A172 (cell line): ENCODE data around the gene LRRC63. TPM values are rescaled to one million over a fixed set of nuclear protein-coding genes. Genes with fewer than 3 reads are reported as not detected.
"Not testable (repeated sequence)": the region's sequence is repeated elsewhere in the genome, so short reads cannot be mapped to it uniquely, and the experiment has no call there.

ENCODE experiments used
- DNase-seq: peaks from one replicate; pipeline ENCODE4 v3.0.0-alpha.2; 2015; ENCODE audit warnings: low spot score
- total RNA-seq: library from RNA; depleted of rRNA; stranded (reverse); fragments of >200 nt; shearing (Covaris generic); gene quantifications from 2 replicates; pipeline ENCODE4 v1.2.3, GENCODE V29; 2014; rRNA removed

The LRRC63 gene
- total RNA-seq, result 0.22 and 0.29 TPM in 2 replicates

GRCh38 chr13:46211483-46212351, at the start of gene LRRC63:
Gene LRRC63 (plus strand): TSS chr13:46211928. CDS start chr13:46213035, 1,107 bp downstream.
- DNase-seq, result peak; percentile 57

GRCh38 chr13:46162741-46163140, 49.0 kb upstream of the LRRC63 start:
- not testable (repeated sequence) for DNase-seq

- DNase-seq, result no peak
Measured at GRCh38 chr13:46164661-46165060, 47.1 kb upstream of the LRRC63 start.

GRCh38 chr13:46165485-46166223, 46.1 kb upstream of the LRRC63 start:
- DNase-seq, result peak; percentile 54

- DNase-seq, result no peak
Measured at GRCh38 chr13:46166224-46166584, 45.5 kb upstream of the LRRC63 start.

GRCh38 chr13:46166947-46167610, 44.6 kb upstream of the LRRC63 start:
- no peak for DNase-seq

- DNase-seq, result no peak
Measured at GRCh38 chr13:46168341-46168740, 43.4 kb upstream of the LRRC63 start.

GRCh38 chr13:46168783-46169182, 42.9 kb upstream of the LRRC63 start:
- no peak for DNase-seq

GRCh38 chr13:46169758-46170157, 42.0 kb upstream of the LRRC63 start:
- DNase-seq, result no peak

- DNase-seq, result no peak
Measured at GRCh38 chr13:46170268-46170667, 41.5 kb upstream of the LRRC63 start.

- DNase-seq, result no peak
Measured at GRCh38 chr13:46170687-46171086, 41.0 kb upstream of the LRRC63 start.

- DNase-seq, result no peak
Measured at GRCh38 chr13:46171217-46171616, 40.5 kb upstream of the LRRC63 start.

- DNase-seq, result no peak
Measured at GRCh38 chr13:46171739-46172138, 40.0 kb upstream of the LRRC63 start.

- DNase-seq, result peak; percentile 20
Measured at GRCh38 chr13:46172531-46172991, 39.2 kb upstream of the LRRC63 start.

GRCh38 chr13:46173656-46174055, 38.1 kb upstream of the LRRC63 start:
- no peak for DNase-seq

GRCh38 chr13:46176756-46177155, 35.0 kb upstream of the LRRC63 start:
- DNase-seq, result no peak

GRCh38 chr13:46178143-46178542, 33.6 kb upstream of the LRRC63 start:
- DNase-seq, result no peak

- DNase-seq, result no peak
Measured at GRCh38 chr13:46178821-46179220, 32.9 kb upstream of the LRRC63 start.

GRCh38 chr13:46179491-46179908, 32.2 kb upstream of the LRRC63 start:
- DNase-seq, result no peak

- no peak for DNase-seq
Measured at GRCh38 chr13:46179969-46180763, 31.6 kb upstream of the LRRC63 start.

- DNase-seq, result no peak
Measured at GRCh38 chr13:46181377-46181839, 30.3 kb upstream of the LRRC63 start.
